Measurements from ENCODE around the gene YIF1B. TPM values are rescaled to one million over a fixed set of nuclear protein-coding genes. Genes with fewer than 3 reads are reported as not detected.

The YIF1B gene
- total and polyA plus RNA-seq, 2 donors (not counting 1 experiment from before 2014, with no cell fraction given), result 31.6 to 58.3 TPM

DNA sequence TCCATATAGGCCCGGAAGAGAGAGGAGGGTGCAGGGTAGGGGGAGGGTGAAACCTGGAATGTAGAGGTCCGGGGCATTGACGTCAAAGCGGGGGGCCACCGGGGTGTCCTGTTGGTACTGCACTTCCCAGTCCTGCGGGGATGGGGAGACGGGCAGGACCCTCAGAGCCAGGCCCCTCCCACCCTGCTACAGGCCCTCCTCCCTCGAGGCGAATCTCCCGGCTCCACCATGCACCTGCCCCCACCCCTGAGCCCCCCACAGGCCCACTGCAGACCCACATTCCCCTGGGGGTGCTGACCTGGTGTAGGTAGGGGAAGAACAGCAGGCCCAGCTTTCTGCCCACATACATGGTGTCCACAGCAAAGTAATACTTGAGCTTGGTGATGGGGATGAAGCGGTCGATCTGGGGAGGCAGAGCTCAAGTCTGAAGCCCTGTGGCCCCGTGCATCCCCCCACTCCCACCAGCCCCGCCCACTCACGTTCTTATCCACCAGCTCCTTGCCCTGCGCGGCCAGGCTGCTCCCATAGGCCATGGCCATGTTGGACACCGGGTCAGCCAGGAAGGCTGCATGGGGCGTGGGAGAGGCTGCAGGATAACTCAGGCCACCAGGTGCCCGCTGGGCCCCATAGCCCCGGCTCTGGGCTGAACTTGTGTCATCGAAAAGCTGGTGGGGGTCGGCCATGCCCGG is 6.7 kb downstream of the YIF1B start:
- Histone ChIP-seq H3K4me2 (replicated peaks; ENCODE audit: low read depth, low read length, poor library complexity, severe bottlenecking) (no peak overlapping the region), H3K4me1 (ENCODE audit: control insufficient read depth in 2 of 2, insufficient read depth in 2 of 2, low read length in 2 of 2) (peaks cover 0 to 5% of the 10 kb centered on the region in 2 donors), H4K20me1 (ENCODE audit: control insufficient read depth, insufficient read depth, low read length, poor library complexity, severe bottlenecking) (no peaks in the 10 kb centered on the region), H3K27ac (ENCODE audit: low read length in 2 of 2) (no peak overlapping the region), H3K36me3 (replicated peaks in 1 of 2; ENCODE audit: control extremely low read depth in 1 of 2, control insufficient read depth in 1 of 2, extremely low read depth in 1 of 2, insufficient read depth in 2 of 2, low read length in 1 of 2) (peaks cover 0 to 17% of the 10 kb centered on the region in 2 experiments), H3K4me3 (ENCODE audit: control extremely low read depth in 1 of 5, extremely low read depth in 1 of 5, insufficient read depth in 1 of 5, low read depth in 2 of 5, low read length in 4 of 5) (no peak overlapping the region), H3K79me2 (ENCODE audit: control insufficient read depth, insufficient read depth, low read length) (no peaks in the 10 kb centered on the region), H3K9ac (ENCODE audit: low read length) (no peak overlapping the region), H2AFZ (ENCODE audit: insufficient read depth, low read depth, low read length, poor library complexity, severe bottlenecking) (no peak overlapping the region), H3K9me3 (ENCODE audit: control extremely low read depth in 1 of 3, control insufficient read depth in 2 of 3, insufficient read depth in 1 of 3, low read length in 2 of 3) (no peaks in the 10 kb centered on the region), H3K27me3 (replicated peaks in 1 of 4; ENCODE audit: control extremely low read depth in 1 of 4, control insufficient read depth in 3 of 4, insufficient read depth in 4 of 4, low read length in 3 of 4) (no peaks in the 10 kb centered on the region)
- DNase-seq, result no peak
- ChIA-PET CTCF (no interaction called here), POLR2A (interaction anchor here (0.6 kb wide), 1 partner anchor 577 kb away, joined by 5 read pairs; no protein-coding TSS in a partner anchor)
- ATAC-seq (ENCODE audit: low read depth), result no peak
- H3K27me3 Mint-ChIP-seq, result no peaks in the 10 kb centered on the region
- H3K27ac Mint-ChIP-seq, result no peak overlapping the region
- 95% methylated on average over 17 of the region's 24 CpGs for WGBS (ENCODE audit: insufficient coverage)
- TF ChIP-seq, protein P1, sequence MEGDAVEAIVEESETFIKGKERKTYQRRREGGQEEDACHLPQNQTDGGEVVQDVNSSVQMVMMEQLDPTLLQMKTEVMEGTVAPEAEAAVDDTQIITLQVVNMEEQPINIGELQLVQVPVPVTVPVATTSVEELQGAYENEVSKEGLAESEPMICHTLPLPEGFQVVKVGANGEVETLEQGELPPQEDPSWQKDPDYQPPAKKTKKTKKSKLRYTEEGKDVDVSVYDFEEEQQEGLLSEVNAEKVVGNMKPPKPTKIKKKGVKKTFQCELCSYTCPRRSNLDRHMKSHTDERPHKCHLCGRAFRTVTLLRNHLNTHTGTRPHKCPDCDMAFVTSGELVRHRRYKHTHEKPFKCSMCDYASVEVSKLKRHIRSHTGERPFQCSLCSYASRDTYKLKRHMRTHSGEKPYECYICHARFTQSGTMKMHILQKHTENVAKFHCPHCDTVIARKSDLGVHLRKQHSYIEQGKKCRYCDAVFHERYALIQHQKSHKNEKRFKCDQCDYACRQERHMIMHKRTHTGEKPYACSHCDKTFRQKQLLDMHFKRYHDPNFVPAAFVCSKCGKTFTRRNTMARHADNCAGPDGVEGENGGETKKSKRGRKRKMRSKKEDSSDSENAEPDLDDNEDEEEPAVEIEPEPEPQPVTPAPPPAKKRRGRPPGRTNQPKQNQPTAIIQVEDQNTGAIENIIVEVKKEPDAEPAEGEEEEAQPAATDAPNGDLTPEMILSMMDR (IDR thresholded peaks at IDR 0.05), result no peak
- no peak for TF ChIP-seq EZH2 (IDR thresholded peaks at IDR 0.05; ENCODE audit: borderline replicate concordance, insufficient read depth, low read depth, low read length, poor library complexity, severe bottlenecking)
- H3K4me3 Mint-ChIP-seq, result no peak overlapping the region
- intact Hi-C loops (cut with micrococcal nuclease), result no loop called here
- H3K9me3 Mint-ChIP-seq (ENCODE audit: insufficient read depth), result no peaks in the 10 kb centered on the region
- H3K4me1 Mint-ChIP-seq, result peaks cover 14% of the 10 kb centered on the region

- ATAC-seq (ENCODE audit: low read depth) (no peak), DNase-seq (no peak)
- peaks cover 8% of the 10 kb centered on the region for H3K4me1 Mint-ChIP-seq
- H3K36me3 ChIP-seq (replicated peaks in 1 of 2; ENCODE audit: control extremely low read depth in 1 of 2, control insufficient read depth in 1 of 2, extremely low read depth in 1 of 2, insufficient read depth in 2 of 2, low read length in 1 of 2), result peaks cover 0 to 17% of the 10 kb centered on the region in 2 experiments
- no peaks in the 10 kb centered on the region for H4K20me1 ChIP-seq (ENCODE audit: control insufficient read depth, insufficient read depth, low read length, poor library complexity, severe bottlenecking)
- no peak overlapping the region for H3K27ac Mint-ChIP-seq
- H3K9me3 Mint-ChIP-seq (ENCODE audit: insufficient read depth), result no peaks in the 10 kb centered on the region
- ChIA-PET POLR2A (no interaction called here), CTCF (no interaction called here)
- H3K9ac ChIP-seq (ENCODE audit: low read length), result no peak overlapping the region
- H3K4me1 ChIP-seq (ENCODE audit: control insufficient read depth in 2 of 2, insufficient read depth in 2 of 2, low read length in 2 of 2), result peaks cover 0 to 5% of the 10 kb centered on the region in 2 donors
- H3K27ac ChIP-seq (ENCODE audit: low read length in 2 of 2), result no peak overlapping the region
- intact Hi-C loops (cut with micrococcal nuclease), result no loop called here
- H3K4me3 Mint-ChIP-seq, result no peak overlapping the region
- H3K79me2 ChIP-seq (ENCODE audit: control insufficient read depth, insufficient read depth, low read length), result no peaks in the 10 kb centered on the region
- no peak for TF ChIP-seq EZH2 (IDR thresholded peaks at IDR 0.05; ENCODE audit: borderline replicate concordance, insufficient read depth, low read depth, low read length, poor library complexity, severe bottlenecking)
- TF ChIP-seq, protein P1 (IDR thresholded peaks at IDR 0.05), result no peak
- H2AFZ ChIP-seq (ENCODE audit: insufficient read depth, low read depth, low read length, poor library complexity, severe bottlenecking), result no peak overlapping the region
- H3K27me3 Mint-ChIP-seq, result no peaks in the 10 kb centered on the region
- no peaks in the 10 kb centered on the region for H3K27me3 ChIP-seq (replicated peaks in 1 of 4; ENCODE audit: control extremely low read depth in 1 of 4, control insufficient read depth in 3 of 4, insufficient read depth in 4 of 4, low read length in 3 of 4)
- no peak overlapping the region for H3K4me3 ChIP-seq (ENCODE audit: control extremely low read depth in 1 of 5, extremely low read depth in 1 of 5, insufficient read depth in 1 of 5, low read depth in 2 of 5, low read length in 4 of 5)
- 97% methylated on average over 11 of the region's 12 CpGs for WGBS (ENCODE audit: insufficient coverage)
- H3K9me3 ChIP-seq (ENCODE audit: control extremely low read depth in 1 of 3, control insufficient read depth in 2 of 3, insufficient read depth in 1 of 3, low read length in 2 of 3), result peaks cover 0 to 6% (median 0%) of the 10 kb centered on the region in 3 donors
- H3K4me2 ChIP-seq (replicated peaks; ENCODE audit: low read depth, low read length, poor library complexity, severe bottlenecking), result no peak overlapping the region
Observed at GRCh38 chr19:38308006-38308766, 7.6 kb downstream of the YIF1B start.

All from B cell (primary cell).